Measurements from ENCODE around the gene VPS41.

VPS41 gene

DNA sequence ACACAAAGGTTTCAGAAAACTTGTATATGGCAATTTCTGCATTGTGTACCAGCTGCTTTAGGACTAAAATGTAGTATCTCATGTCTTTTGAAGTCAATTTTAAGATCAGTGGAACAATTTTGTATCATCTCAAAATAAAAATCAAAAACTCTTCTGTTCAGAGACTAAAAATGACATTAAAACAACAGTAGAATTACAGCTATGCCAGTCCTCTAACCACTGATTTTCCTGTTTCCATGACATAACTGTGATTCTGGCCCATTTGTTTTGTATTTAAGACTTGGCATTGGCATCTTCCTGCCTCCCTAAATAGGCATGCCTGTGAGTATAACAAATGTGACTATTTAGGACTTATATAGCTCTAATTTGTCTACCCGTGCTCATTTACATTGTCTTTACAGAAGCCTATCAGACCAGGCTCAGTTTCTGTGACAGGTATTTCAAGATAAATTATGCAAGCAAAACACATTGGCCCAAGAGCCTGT, 29.1 kb upstream of the VPS41 start:
- DNase-seq (ENCODE audit: insufficient read length, low spot score) (no peak), FAIRE-seq (no peak)
- TF ChIP-seq POLR2A (IDR thresholded peaks at IDR 0.05; ENCODE audit: low read depth, low read length), result no peak
- no peak for TF ChIP-seq PAX5 (IDR thresholded peaks at IDR 0.05; ENCODE audit: insufficient read depth, low read length, severe bottlenecking)
- TF ChIP-seq POLR2AphosphoS5 (IDR thresholded peaks at IDR 0.05; ENCODE audit: low read depth, low read length), result no peak
- TF ChIP-seq SPI1 (IDR thresholded peaks at IDR 0.05; ENCODE audit: low read depth, low read length), result no peak
- no peak for TF ChIP-seq POU2F2 (IDR thresholded peaks at IDR 0.05; ENCODE audit: low read depth, low read length)
- TF ChIP-seq TAF1 (IDR thresholded peaks at IDR 0.05; ENCODE audit: low read depth, low read length), result no peak

GRCh38 chr7:38936641-38937040, 27.6 kb upstream of the VPS41 start:
- TF ChIP-seq POLR2A (IDR thresholded peaks at IDR 0.05; ENCODE audit: low read depth, low read length), result no peak
- no peak for TF ChIP-seq SPI1 (IDR thresholded peaks at IDR 0.05; ENCODE audit: low read depth, low read length)
- DNase-seq (ENCODE audit: insufficient read length, low spot score) (no peak), FAIRE-seq (no peak)

GRCh38 chr7:38934536-38934935, 25.5 kb upstream of the VPS41 start:
- no peak for DNase-seq (ENCODE audit: insufficient read length, low spot score)
- TF ChIP-seq POLR2AphosphoS5 (IDR thresholded peaks at IDR 0.05; ENCODE audit: low read depth, low read length), result no peak
- TF ChIP-seq TAF1 (IDR thresholded peaks at IDR 0.05; ENCODE audit: low read depth, low read length), result no peak
- no peak for TF ChIP-seq POU2F2 (IDR thresholded peaks at IDR 0.05; ENCODE audit: low read depth, low read length)
- no peak for TF ChIP-seq SPI1 (IDR thresholded peaks at IDR 0.05; ENCODE audit: low read depth, low read length)
- no peak for TF ChIP-seq PAX5 (IDR thresholded peaks at IDR 0.05; ENCODE audit: insufficient read depth, low read length, severe bottlenecking)
- TF ChIP-seq POLR2A (IDR thresholded peaks at IDR 0.05; ENCODE audit: low read depth, low read length), result no peak
- FAIRE-seq, result no peak

GRCh38 chr7:38934051-38934450, 25.1 kb upstream of the VPS41 start:
- no peak for DNase-seq (ENCODE audit: insufficient read length, low spot score)
- TF ChIP-seq TAF1 (IDR thresholded peaks at IDR 0.05; ENCODE audit: low read depth, low read length), result no peak
- TF ChIP-seq SPI1 (IDR thresholded peaks at IDR 0.05; ENCODE audit: low read depth, low read length), result no peak
- TF ChIP-seq PAX5 (IDR thresholded peaks at IDR 0.05; ENCODE audit: insufficient read depth, low read length, severe bottlenecking), result no peak
- no peak for TF ChIP-seq POU2F2 (IDR thresholded peaks at IDR 0.05; ENCODE audit: low read depth, low read length)
- TF ChIP-seq POLR2AphosphoS5 (IDR thresholded peaks at IDR 0.05; ENCODE audit: low read depth, low read length), result no peak
- no peak for TF ChIP-seq POLR2A (IDR thresholded peaks at IDR 0.05; ENCODE audit: low read depth, low read length)
- no peak for FAIRE-seq

GRCh38 chr7:38932509-38933168, 23.6 kb upstream of the VPS41 start:
- peak; percentile 21 for DNase-seq (ENCODE audit: insufficient read length, low spot score)
- TF ChIP-seq POLR2AphosphoS5 (IDR thresholded peaks at IDR 0.05; ENCODE audit: low read depth, low read length) (no peak), POLR2A (IDR thresholded peaks at IDR 0.05; ENCODE audit: low read depth, low read length) (no peak), POU2F2 (IDR thresholded peaks at IDR 0.05; ENCODE audit: low read depth, low read length) (no peak), PAX5 (IDR thresholded peaks at IDR 0.05; ENCODE audit: insufficient read depth, low read length, severe bottlenecking) (no peak)
- FAIRE-seq, result peak; percentile 85

DNA sequence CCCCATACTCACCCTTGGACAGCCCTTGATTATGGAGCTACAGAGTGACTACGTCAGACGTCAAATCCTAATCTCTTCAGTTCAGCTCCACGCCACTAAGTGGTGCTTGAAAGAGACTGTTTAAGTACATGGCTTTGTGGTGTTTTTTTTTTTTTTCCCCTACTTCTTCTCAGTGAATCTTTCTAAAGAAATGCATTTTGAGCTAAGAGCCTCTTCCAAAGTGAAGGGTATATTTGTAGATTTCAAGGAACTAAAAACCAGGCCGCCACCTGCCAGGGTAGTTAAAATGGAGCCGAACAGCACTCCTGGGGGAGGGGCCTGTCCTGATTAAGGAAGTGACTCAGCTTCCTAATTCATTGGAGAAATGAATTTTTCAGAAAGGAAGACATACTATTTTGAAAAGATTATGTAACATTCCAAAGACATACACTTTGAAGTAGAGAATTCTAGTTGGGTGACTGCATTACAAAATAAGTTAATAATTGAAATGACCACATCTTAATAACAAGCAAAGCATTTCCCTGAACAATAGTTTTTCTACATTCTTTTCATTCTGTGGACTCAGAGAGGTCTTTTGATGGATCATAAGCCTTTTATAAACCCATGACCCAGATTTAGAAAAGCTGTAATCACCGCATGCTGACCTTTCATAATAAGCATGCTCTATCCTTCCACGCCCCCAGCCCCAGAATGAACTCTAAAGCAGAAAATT, 20.6 kb upstream of the VPS41 start:
- FAIRE-seq, result no peak
- TF ChIP-seq PAX5 (IDR thresholded peaks at IDR 0.05; ENCODE audit: insufficient read depth, low read length, severe bottlenecking), result no peak
- TF ChIP-seq POU2F2 (IDR thresholded peaks at IDR 0.05; ENCODE audit: low read depth, low read length), result no peak
- no peak for TF ChIP-seq SPI1 (IDR thresholded peaks at IDR 0.05; ENCODE audit: low read depth, low read length)
- TF ChIP-seq POLR2A (IDR thresholded peaks at IDR 0.05; ENCODE audit: low read depth, low read length), result no peak
- no peak for TF ChIP-seq POLR2AphosphoS5 (IDR thresholded peaks at IDR 0.05; ENCODE audit: low read depth, low read length)
- no peak for TF ChIP-seq TAF1 (IDR thresholded peaks at IDR 0.05; ENCODE audit: low read depth, low read length)
- no peak for DNase-seq (ENCODE audit: insufficient read length, low spot score)

GRCh38 chr7:38928506-38928905, 19.5 kb upstream of the VPS41 start:
- TF ChIP-seq POLR2A (IDR thresholded peaks at IDR 0.05; ENCODE audit: low read depth, low read length) (no peak), PAX5 (IDR thresholded peaks at IDR 0.05; ENCODE audit: insufficient read depth, low read length, severe bottlenecking) (no peak), POU2F2 (IDR thresholded peaks at IDR 0.05; ENCODE audit: low read depth, low read length) (no peak), TAF1 (IDR thresholded peaks at IDR 0.05; ENCODE audit: low read depth, low read length) (no peak), SPI1 (IDR thresholded peaks at IDR 0.05; ENCODE audit: low read depth, low read length) (no peak), POLR2AphosphoS5 (IDR thresholded peaks at IDR 0.05; ENCODE audit: low read depth, low read length) (no peak)

DNA sequence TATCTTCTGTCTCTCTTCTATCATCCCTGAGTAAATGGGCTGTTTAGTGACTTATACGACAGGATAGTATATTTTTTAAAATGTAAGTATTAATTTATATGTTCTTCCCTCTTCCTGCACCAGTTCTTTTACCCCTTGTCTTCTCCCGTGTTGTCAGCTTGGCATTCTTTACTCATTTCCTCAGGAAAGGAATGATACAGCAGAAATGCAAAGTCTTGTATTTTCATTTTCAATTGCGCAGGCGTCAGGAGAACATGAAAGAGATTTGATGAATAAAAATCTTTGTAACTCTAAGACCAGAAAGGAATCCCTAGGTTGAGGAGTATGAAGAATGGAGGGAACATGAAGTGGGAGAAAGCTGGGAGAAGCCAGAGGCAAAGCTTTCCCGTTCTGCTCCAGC, 18.8 kb upstream of the VPS41 start:
- TF ChIP-seq PAX5 (IDR thresholded peaks at IDR 0.05; ENCODE audit: insufficient read depth, low read length, severe bottlenecking) (no peak), POU2F2 (IDR thresholded peaks at IDR 0.05; ENCODE audit: low read depth, low read length) (no peak), POLR2A (IDR thresholded peaks at IDR 0.05; ENCODE audit: low read depth, low read length) (no peak), TAF1 (IDR thresholded peaks at IDR 0.05; ENCODE audit: low read depth, low read length) (no peak), POLR2AphosphoS5 (IDR thresholded peaks at IDR 0.05; ENCODE audit: low read depth, low read length) (no peak), SPI1 (IDR thresholded peaks at IDR 0.05; ENCODE audit: low read depth, low read length) (no peak)
- DNase-seq (ENCODE audit: insufficient read length, low spot score) (no peak), FAIRE-seq (no peak)

More at GRCh38 chr7:38928506-38928905, 19.5 kb upstream of the VPS41 start:
- FAIRE-seq (no peak), DNase-seq (ENCODE audit: insufficient read length, low spot score) (no peak)

DNA sequence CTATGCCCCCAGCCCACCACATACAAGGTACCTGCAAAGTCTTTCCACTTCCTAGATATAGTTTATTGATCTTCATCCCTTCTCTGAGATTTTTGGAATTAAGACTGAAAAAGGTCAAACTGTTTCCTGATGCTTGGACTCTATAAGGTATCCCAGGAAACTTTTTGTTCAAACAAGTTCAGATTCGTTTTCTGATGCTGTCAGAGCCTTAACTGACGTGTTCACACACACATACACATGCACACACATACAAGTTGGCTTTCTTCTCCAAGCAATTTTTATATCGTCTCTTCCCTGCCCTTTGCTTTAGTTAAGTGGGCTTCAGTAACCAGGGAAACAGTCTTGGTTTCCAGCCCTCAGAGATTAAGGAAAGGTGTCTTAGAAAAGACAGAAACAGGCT, 11.7 kb upstream of the VPS41 start:
- TF ChIP-seq TAF1 (IDR thresholded peaks at IDR 0.05; ENCODE audit: low read depth, low read length), result no peak
- TF ChIP-seq SPI1 (IDR thresholded peaks at IDR 0.05; ENCODE audit: low read depth, low read length), result no peak
- no peak for TF ChIP-seq PAX5 (IDR thresholded peaks at IDR 0.05; ENCODE audit: insufficient read depth, low read length, severe bottlenecking)
- TF ChIP-seq POU2F2 (IDR thresholded peaks at IDR 0.05; ENCODE audit: low read depth, low read length), result no peak
- TF ChIP-seq POLR2A (IDR thresholded peaks at IDR 0.05; ENCODE audit: low read depth, low read length), result no peak
- DNase-seq (ENCODE audit: insufficient read length, low spot score), result no peak
- FAIRE-seq, result no peak

Data from GM12891 (cell line).